ENCODE measurements around the gene PRDM5.

GRCh38 chr4:120847019-120847582 is 75.4 kb downstream of the PRDM5 start:
- TF ChIP-seq SUPT20H (IDR thresholded peaks at IDR 0.05; ENCODE audit: borderline replicate concordance, control insufficient read depth, low read depth, low read length) (no peak), ATF7 (IDR thresholded peaks at IDR 0.05; ENCODE audit: low read depth) (no peak), CTCF (IDR thresholded peaks at IDR 0.05 in 2 of 3, conservative IDR thresholded peaks at IDR 0.05 in 1 of 3; ENCODE audit: control insufficient read depth in 2 of 3, extremely low read depth in 1 of 3, insufficient read depth in 1 of 3, low read depth in 3 of 3, low read length in 3 of 3) (no peak), E2F4 (IDR thresholded peaks at IDR 0.05; ENCODE audit: low read depth, low read length) (no peak), EP300 (IDR thresholded peaks at IDR 0.05; ENCODE audit: borderline replicate concordance in 1 of 2, control insufficient read depth in 1 of 2, low read depth in 2 of 2, low read length in 2 of 2) (no peak), CBFB (IDR thresholded peaks at IDR 0.05; ENCODE audit: low read depth) (no peak), NR2C2 (IDR thresholded peaks at IDR 0.05; ENCODE audit: borderline replicate concordance, control insufficient read depth, insufficient read length, low read depth) (no peak), CEBPB (IDR thresholded peaks at IDR 0.05; ENCODE audit: borderline replicate concordance in 1 of 2, low read depth in 2 of 2, low read length in 2 of 2) (no peak), FOS (IDR thresholded peaks at IDR 0.05; ENCODE audit: borderline replicate concordance, extremely low read depth, insufficient read length) (no peak), SMC3 (IDR thresholded peaks at IDR 0.05; ENCODE audit: borderline replicate concordance, low read length) (no peak)
- TF ChIP-seq, protein P1, sequence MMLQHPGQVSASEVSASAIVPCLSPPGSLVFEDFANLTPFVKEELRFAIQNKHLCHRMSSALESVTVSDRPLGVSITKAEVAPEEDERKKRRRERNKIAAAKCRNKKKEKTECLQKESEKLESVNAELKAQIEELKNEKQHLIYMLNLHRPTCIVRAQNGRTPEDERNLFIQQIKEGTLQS (IDR thresholded peaks at IDR 0.05; ENCODE audit: borderline replicate concordance, extremely low read depth, low read depth, low read length), result no peak
